ENCODE data around the gene SEPTIN12.

The SEPTIN12 gene

GRCh38 chr16:4787627-4788482 lies at the start of gene SEPTIN12:
SEPTIN12 (minus strand) TSS chr16:4788345; CDS start chr16:4787645, 700 bp downstream.
- DNase-seq, result no peak
- TF ChIP-seq GATA1 (IDR thresholded peaks at IDR 0.05; ENCODE audit: low read depth, low read length) (no peak), POLR2A (IDR thresholded peaks at IDR 0.05; ENCODE audit: low read length) (no peak)

- TF ChIP-seq GATA1 (IDR thresholded peaks at IDR 0.05; ENCODE audit: low read depth, low read length), result no peak
- no peak for TF ChIP-seq POLR2A (IDR thresholded peaks at IDR 0.05; ENCODE audit: low read length)
- DNase-seq, result no peak
Observed at GRCh38 chr16:4836727-4837126, 48.6 kb upstream of the SEPTIN12 start.

- TF ChIP-seq POLR2A (IDR thresholded peaks at IDR 0.05; ENCODE audit: low read length) (no peak), GATA1 (IDR thresholded peaks at IDR 0.05; ENCODE audit: low read depth, low read length) (no peak)
- peak in 1 of 2 experiments; percentile 54 for DNase-seq
Observed at GRCh38 chr16:4833584-4833983, 45.4 kb upstream of the SEPTIN12 start.

- DNase-seq, result no peak
- no peak for TF ChIP-seq GATA1 (IDR thresholded peaks at IDR 0.05; ENCODE audit: low read depth, low read length)
- TF ChIP-seq POLR2A (IDR thresholded peaks at IDR 0.05; ENCODE audit: low read length), result no peak
Observed at GRCh38 chr16:4832698-4833343, 44.7 kb upstream of the SEPTIN12 start.

GRCh38 chr16:4831616-4832015 lies 43.5 kb upstream of the SEPTIN12 start:
- no peak for DNase-seq
- TF ChIP-seq POLR2A (IDR thresholded peaks at IDR 0.05; ENCODE audit: low read length) (no peak), GATA1 (IDR thresholded peaks at IDR 0.05; ENCODE audit: low read depth, low read length) (no peak)

- peak; percentile 27 to 43 for DNase-seq
- no peak for TF ChIP-seq POLR2A (IDR thresholded peaks at IDR 0.05; ENCODE audit: low read length)
- no peak for TF ChIP-seq GATA1 (IDR thresholded peaks at IDR 0.05; ENCODE audit: low read depth, low read length)
Observed at GRCh38 chr16:4830408-4830807, 42.3 kb upstream of the SEPTIN12 start.

GRCh38 chr16:4828567-4829321 lies 40.6 kb upstream of the SEPTIN12 start:
- TF ChIP-seq POLR2A (IDR thresholded peaks at IDR 0.05; ENCODE audit: low read length) (no peak), GATA1 (IDR thresholded peaks at IDR 0.05; ENCODE audit: low read depth, low read length) (no peak)
- no peak for DNase-seq

GRCh38 chr16:4826980-4827379 lies 38.8 kb upstream of the SEPTIN12 start:
- DNase-seq, result peak in 1 of 2 experiments; percentile 29
- TF ChIP-seq GATA1 (IDR thresholded peaks at IDR 0.05; ENCODE audit: low read depth, low read length) (no peak), POLR2A (IDR thresholded peaks at IDR 0.05; ENCODE audit: low read length) (no peak)

- DNase-seq, result peak; percentile 82 to 87
- TF ChIP-seq POLR2A (IDR thresholded peaks at IDR 0.05; ENCODE audit: low read length), result no peak
- TF ChIP-seq GATA1 (IDR thresholded peaks at IDR 0.05; ENCODE audit: low read depth, low read length), result no peak
Observed at GRCh38 chr16:4826526-4826925, 38.4 kb upstream of the SEPTIN12 start.

- DNase-seq, result peak; percentile 84 to 92
- TF ChIP-seq POLR2A (IDR thresholded peaks at IDR 0.05; ENCODE audit: low read length) (no peak), GATA1 (IDR thresholded peaks at IDR 0.05; ENCODE audit: low read depth, low read length) (no peak)
Observed at GRCh38 chr16:4825196-4825595, 37.1 kb upstream of the SEPTIN12 start.

GRCh38 chr16:4820652-4821051 lies 32.5 kb upstream of the SEPTIN12 start:
- TF ChIP-seq POLR2A (IDR thresholded peaks at IDR 0.05; ENCODE audit: low read length) (no peak), GATA1 (IDR thresholded peaks at IDR 0.05; ENCODE audit: low read depth, low read length) (no peak)
- no peak for DNase-seq

- TF ChIP-seq GATA1 (IDR thresholded peaks at IDR 0.05; ENCODE audit: low read depth, low read length), result no peak
- no peak for TF ChIP-seq POLR2A (IDR thresholded peaks at IDR 0.05; ENCODE audit: low read length)
- peak; percentile 24 to 43 for DNase-seq
Observed at GRCh38 chr16:4814542-4815173, 26.5 kb upstream of the SEPTIN12 start.

GRCh38 chr16:4814046-4814445 lies 25.9 kb upstream of the SEPTIN12 start:
- TF ChIP-seq POLR2A (IDR thresholded peaks at IDR 0.05; ENCODE audit: low read length) (no peak), GATA1 (IDR thresholded peaks at IDR 0.05; ENCODE audit: low read depth, low read length) (no peak)
- DNase-seq, result no peak

Measured in erythroblast (primary cell).